ENCODE results near the gene CASQ1.

DNA sequence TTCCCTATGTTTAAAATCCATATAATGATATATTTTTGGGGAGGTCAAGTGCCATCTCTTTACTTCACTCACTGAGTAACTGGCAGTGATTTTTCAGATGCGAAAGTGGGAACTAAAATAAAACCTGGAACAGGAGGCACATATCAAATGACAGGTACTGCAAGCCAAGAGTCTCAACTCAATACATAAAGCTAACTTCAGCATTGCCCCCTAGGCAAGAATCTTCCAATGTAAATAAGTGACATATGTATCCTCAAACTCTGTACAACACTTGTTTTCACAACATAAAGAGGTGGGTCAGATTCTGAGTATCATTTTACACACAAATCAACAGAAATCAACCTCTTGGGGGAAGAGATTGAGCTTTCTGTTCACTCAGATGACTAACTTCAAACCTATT, 53.8 kb downstream of the CASQ1 start:
- TF ChIP-seq, protein P1, sequence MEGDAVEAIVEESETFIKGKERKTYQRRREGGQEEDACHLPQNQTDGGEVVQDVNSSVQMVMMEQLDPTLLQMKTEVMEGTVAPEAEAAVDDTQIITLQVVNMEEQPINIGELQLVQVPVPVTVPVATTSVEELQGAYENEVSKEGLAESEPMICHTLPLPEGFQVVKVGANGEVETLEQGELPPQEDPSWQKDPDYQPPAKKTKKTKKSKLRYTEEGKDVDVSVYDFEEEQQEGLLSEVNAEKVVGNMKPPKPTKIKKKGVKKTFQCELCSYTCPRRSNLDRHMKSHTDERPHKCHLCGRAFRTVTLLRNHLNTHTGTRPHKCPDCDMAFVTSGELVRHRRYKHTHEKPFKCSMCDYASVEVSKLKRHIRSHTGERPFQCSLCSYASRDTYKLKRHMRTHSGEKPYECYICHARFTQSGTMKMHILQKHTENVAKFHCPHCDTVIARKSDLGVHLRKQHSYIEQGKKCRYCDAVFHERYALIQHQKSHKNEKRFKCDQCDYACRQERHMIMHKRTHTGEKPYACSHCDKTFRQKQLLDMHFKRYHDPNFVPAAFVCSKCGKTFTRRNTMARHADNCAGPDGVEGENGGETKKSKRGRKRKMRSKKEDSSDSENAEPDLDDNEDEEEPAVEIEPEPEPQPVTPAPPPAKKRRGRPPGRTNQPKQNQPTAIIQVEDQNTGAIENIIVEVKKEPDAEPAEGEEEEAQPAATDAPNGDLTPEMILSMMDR (IDR thresholded peaks at IDR 0.05), result no peak
- TF ChIP-seq POLR2A (IDR thresholded peaks at IDR 0.05), result no peak
